Astrocyte of the spinal cord (primary cell): ENCODE results near the gene MTCL1.
A peak's percentile ranks its signal among the peaks of the same experiment; 100 is the strongest.

ENCODE experiments used
- DNase-seq: peaks from one replicate; pipeline ENCODE4 v3.0.0; 2011; ENCODE audit warnings: low read depth, low spot score
- H3K4me3 ChIP-seq: 2 replicates; pipeline ENCODE4 v1.5.1; 2011; ENCODE audit warnings: low read depth, mild to moderate bottlenecking, low read length, moderate library complexity
- CTCF ChIP-seq: IDR thresholded peaks from 2 replicates; pipeline ENCODE4 v1.5.1; 2012; ENCODE audit warnings: low read depth, mild to moderate bottlenecking, low read length, inconsistent platforms
- in situ Hi-C: cut with HindIII; loops from 2 replicates; pipeline ENCODE4 v1.10.0; 2017; ENCODE audit warnings: low sequenced_read_pairs

The MTCL1 gene

GRCh38 chr18:8718401-8718913, 13.1 kb downstream of the MTCL1 start:
- H3K4me3 ChIP-seq = no peak overlapping the region
- in situ Hi-C loops = no loop called here
- TF ChIP-seq CTCF = no peak
- DNase-seq = no peak

GRCh38 chr18:8719192-8719591, 13.8 kb downstream of the MTCL1 start:
- no peak overlapping the region for H3K4me3 ChIP-seq
- in situ Hi-C loops = no loop called here
- TF ChIP-seq CTCF = no peak
- no peak for DNase-seq

- in situ Hi-C loops = no loop called here
- TF ChIP-seq CTCF = no peak
- no peak overlapping the region for H3K4me3 ChIP-seq
Observed at GRCh38 chr18:8720141-8720540, 14.8 kb downstream of the MTCL1 start.

GRCh38 chr18:8721094-8721669, 15.8 kb downstream of the MTCL1 start:
- in situ Hi-C loops = no loop called here
- no peak for TF ChIP-seq CTCF
- DNase-seq = no peak
- no peak overlapping the region for H3K4me3 ChIP-seq

More at GRCh38 chr18:8720141-8720540, 14.8 kb downstream of the MTCL1 start:
- DNase-seq = no peak

- in situ Hi-C loops = no loop called here
- peak; percentile 62 for DNase-seq
- no peak overlapping the region for H3K4me3 ChIP-seq
- no peak for TF ChIP-seq CTCF
Observed at GRCh38 chr18:8721716-8722115, 16.4 kb downstream of the MTCL1 start.

- DNase-seq = no peak
- TF ChIP-seq CTCF = no peak
- H3K4me3 ChIP-seq = no peak overlapping the region
- in situ Hi-C loops = no loop called here
Observed at GRCh38 chr18:8722946-8723820, 17.8 kb downstream of the MTCL1 start.
